K562 (cell line): ENCODE measurements around the gene METTL6. TPM values are rescaled to one million over a fixed set of nuclear protein-coding genes. Genes with fewer than 3 reads are reported as not detected.

ENCODE experiments used
- ATAC-seq: fragments of 200-7000 bp; cut with Tn5 transposase; 3 replicates; pipeline ENCODE4 v1.9.1; 2020; ENCODE audit warnings: moderate library complexity
- BruUV-seq: library from RNA; stranded (reverse); fragments of 400-500 nt; replicated peaks from 2 replicates; lab custom pipeline; 2021; lab: Mats Ljungman, UMichigan
- CTCF ChIA-PET: fragments of 300-600 bp; formaldehyde crosslinking; extraction: SDS; loops from one replicate; lab custom pipeline; 2021; ENCODE audit warnings: low intra/inter-chr PET ratio; lab: Yijun Ruan, JAX
- POLR2A ChIA-PET: fragments of 300-600, 350-650 bp; sonication (Branson Sonifier 250); formaldehyde crosslinking; extraction: SDS; loops from one replicate; lab custom pipeline; 2021; ENCODE audit warnings: antibody characterized with exemption, inconsistent platforms; lab: Yijun Ruan, JAX
- DNase-seq, 4 experiments: peaks; one replicate each; pipeline versions ENCODE4 v3.0.0 to v3.0.0-alpha.2; 2011 to 2018; ENCODE audit warnings: low spot score in 3 of 4, mixed read lengths in 3 of 4; ENCODE audit errors: extremely low read depth in 1 of 4
- FAIRE-seq: peaks from 2 replicates; lab custom pipeline; 2011; peaks lifted over from hg19 to GRCh38; lab: Jason Lieb, UNC
- H2AFZ ChIP-seq: 2 replicates; pipeline ENCODE4 v1.6.0; 2011; ENCODE audit warnings: low read depth, low read length, control low read depth, inconsistent platforms
- H3K27ac ChIP-seq: fragments of 200-600 bp; 3 replicates; pipeline ENCODE4 v1.8.0; 2011; ENCODE audit warnings: low read depth, mild to moderate bottlenecking, control low read depth, inconsistent platforms, low read length, moderate library complexity, mixed read lengths; ENCODE audit errors: extremely low read depth
- H3K27me3 ChIP-seq, 2 experiments: fragments of 300-600 bp in 1 of 2; 2 replicates in 1 of 2; 3 replicates in 1 of 2; pipeline versions ENCODE4 v1.6.0 to v1.8.0; 2011; ENCODE audit warnings: inconsistent platforms in 2 of 2, low read length in 2 of 2, mild to moderate bottlenecking in 1 of 2, mixed read lengths in 1 of 2, moderate library complexity in 1 of 2; ENCODE audit not compliant: control insufficient read depth in 2 of 2, insufficient read depth in 2 of 2
- H3K36me3 ChIP-seq: fragments of 300-600 bp; 3 replicates; pipeline ENCODE4 v1.8.0; 2011; ENCODE audit warnings: mild to moderate bottlenecking, low read length, inconsistent platforms; ENCODE audit not compliant: control insufficient read depth, insufficient read depth
- H3K4me1 ChIP-seq, 2 experiments: fragments of 200-600 bp in 1 of 2; replicated peaks in 1 of 2; 2 replicates in 1 of 2; 3 replicates in 1 of 2; pipeline versions ENCODE4 v1.5.1 to v1.8.0; 2011; ENCODE audit warnings: inconsistent platforms in 2 of 2, low read length in 2 of 2, mild to moderate bottlenecking in 1 of 2, mixed read lengths in 1 of 2, moderate library complexity in 1 of 2; ENCODE audit not compliant: control insufficient read depth in 2 of 2, insufficient read depth in 2 of 2
- H3K4me2 ChIP-seq: 2 replicates; pipeline ENCODE4 v1.6.1; 2011; ENCODE audit warnings: low read length, control low read depth, inconsistent platforms, mixed read lengths; ENCODE audit not compliant: insufficient read depth
- H3K4me3 ChIP-seq: fragments of 200-600 bp; sonication (generic), shearing (Covaris generic); 2 replicates; pipeline ENCODE4 v1.5.1; 2016; ENCODE audit warnings: control low read depth, inconsistent platforms
- H3K79me2 ChIP-seq: fragments of 200-600 bp; 3 replicates; pipeline ENCODE4 v1.8.0; 2011; ENCODE audit warnings: low read length, inconsistent platforms; ENCODE audit not compliant: control insufficient read depth, insufficient read depth
- H3K9ac ChIP-seq, 2 experiments: 2 replicates each; pipeline versions ENCODE4 v1.6.0 to v1.6.1; 2011; ENCODE audit warnings: low read depth in 2 of 2, low read length in 2 of 2, control low read depth in 1 of 2, inconsistent platforms in 1 of 2, mild to moderate bottlenecking in 1 of 2, mixed read lengths in 1 of 2; ENCODE audit not compliant: insufficient read depth in 1 of 2
- H3K9me1 ChIP-seq: one replicate; pipeline ENCODE4 v1.6.0; 2011; ENCODE audit warnings: inconsistent platforms, mild to moderate bottlenecking, low read length, moderate library complexity; ENCODE audit not compliant: control insufficient read depth, insufficient read depth
- H3K9me3 ChIP-seq: replicated peaks from 2 replicates; pipeline ENCODE4 v1.5.1; 2011; ENCODE audit warnings: low read depth, low read length, inconsistent platforms; ENCODE audit not compliant: control insufficient read depth, insufficient read depth
- H4K20me1 ChIP-seq: replicated peaks from 2 replicates; pipeline ENCODE4 v1.6.1; 2011; ENCODE audit warnings: low read length, inconsistent platforms, mixed read lengths; ENCODE audit not compliant: control insufficient read depth, insufficient read depth
- BHLHE40 ChIP-seq: IDR thresholded peaks from 2 replicates; pipeline ENCODE4 v1.6.1; 2011; ENCODE audit warnings: low read length, improper control_type of control experiment
- BRD9 ChIP-seq: fragments of 450-650 bp; IDR thresholded peaks from 2 replicates; pipeline ENCODE4 v1.6.1; 2018; ENCODE audit warnings: low read depth; ENCODE audit not compliant: partially characterized antibody
- DDX20 ChIP-seq: fragments of 450-650 bp; IDR thresholded peaks from 2 replicates; pipeline ENCODE4 v1.6.1; 2016; ENCODE audit warnings: missing genetic modification characterization, low read depth, mild to moderate bottlenecking, missing compliant biosample characterization, moderate library complexity
- E2F4 ChIP-seq: sonication (generic); formaldehyde crosslinking; IDR thresholded peaks from 2 replicates; pipeline ENCODE4 v1.8.0; 2022; ENCODE audit warnings: mild to moderate bottlenecking, low read depth, missing genetic modification reagents
- ESRRA ChIP-seq: fragments of 450-650 bp; IDR thresholded peaks from 2 replicates; pipeline ENCODE4 v1.6.1; 2014; ENCODE audit warnings: low read depth, mild to moderate bottlenecking, moderate library complexity, borderline replicate concordance
- NCOA1 ChIP-seq: fragments of 450-650 bp; IDR thresholded peaks from 2 replicates; pipeline ENCODE4 v1.6.1; 2016; ENCODE audit warnings: low read depth
- RB1 ChIP-seq: fragments of 450-650 bp; IDR thresholded peaks from 2 replicates; pipeline ENCODE4 v1.6.1; 2017; ENCODE audit warnings: low read depth, mild to moderate bottlenecking
- RBM15 ChIP-seq: fragments of 200-400 bp; formaldehyde crosslinking; IDR thresholded peaks from 2 replicates; pipeline ENCODE4 v1.6.1; 2018; ENCODE audit warnings: mild to moderate bottlenecking, low read length, moderate library complexity; ENCODE audit not compliant: insufficient read depth
- SAFB ChIP-seq: fragments of 200-400 bp; formaldehyde crosslinking; IDR thresholded peaks from 2 replicates; pipeline ENCODE4 v1.6.1; 2017; ENCODE audit warnings: low read depth, low read length, borderline replicate concordance
- TAF1 ChIP-seq: IDR thresholded peaks from 2 replicates; pipeline ENCODE4 v1.6.1; 2011; ENCODE audit warnings: mild to moderate bottlenecking, low read length, moderate library complexity; ENCODE audit not compliant: insufficient read depth, control insufficient read depth, severe bottlenecking; ENCODE audit errors: extremely low read depth
- TBL1XR1 ChIP-seq, 2 experiments: IDR thresholded peaks; 2 replicates each; pipeline ENCODE4 v1.6.1; 2012; ENCODE audit warnings: improper control_type of control experiment in 2 of 2, low read length in 2 of 2, mild to moderate bottlenecking in 1 of 2
- ZNF184 ChIP-seq: sonication (generic); formaldehyde crosslinking; IDR thresholded peaks from 2 replicates; pipeline ENCODE4 v1.5.0; 2020; ENCODE audit warnings: missing genetic modification reagents
- ZNF695 ChIP-seq: fragments of 450-650 bp; formaldehyde crosslinking; IDR thresholded peaks from 2 replicates; pipeline ENCODE4 v1.4.0; 2020; ENCODE audit warnings: mild to moderate bottlenecking, moderate library complexity
- ZNF77 ChIP-seq: fragments of 250-450 bp; sonication (Bioruptor Pico); IDR thresholded peaks from 2 replicates; pipeline ENCODE4 v1.5.0; 2020
- WGBS: fragments of 100-300 bp; shearing (Covaris generic); methylation state at CpG from one replicate; pipeline ENCODE4 v1.1.6; 2016; ENCODE audit warnings: low coverage, mixed read lengths; ENCODE audit not compliant: insufficient coverage; ENCODE audit errors: missing lambda C conversion rate; 5-methylcytosine and 5-hydroxymethylcytosine counted together
- in situ Hi-C: fragments of 300-500 bp; cut with MboI; formaldehyde crosslinking; loops from 4 replicates; pipeline ENCODE4 v1.15.0; 2018; ENCODE audit warnings: inconsistent platforms, mixed read lengths
- intact Hi-C: fragments of 100-400 bp; cut with micrococcal nuclease; formaldehyde crosslinking; loops from 2 replicates; pipeline ENCODE4 v1.14.2; 2022
- polyA plus RNA-seq, 8 experiments: library from polyadenylated mRNA; depleted of rRNA in 4 of 8; stranded (reverse) in 5 of 8; unstranded in 3 of 8; fragments of >200 nt; fragmentation: Nextera tagmentation in 2 of 8; fragmentation: Illumina TruSeq in 1 of 8; extraction: Ambion mirVana in 2 of 8; extraction: Trizol in 1 of 8; gene quantifications; 2 replicates each; pipeline versions ENCODE4 v1.2.1 to v1.2.3, GENCODE V29; 2011 to 2014; ENCODE audit warnings: inconsistent platforms in 1 of 8, missing spikeins in 1 of 8
- total RNA-seq, 7 experiments: library from RNA; depleted of rRNA in 6 of 7; stranded (reverse); fragments of >200 nt in 6 of 7; fragmentation: Illumina TruSeq in 2 of 7; extraction: Trizol in 2 of 7; gene quantifications; 2 replicates each; pipeline versions ENCODE4 v1.2.1 to v1.2.3, GENCODE V29; 2011 to 2021; ENCODE audit warnings: low replicate concordance in 1 of 7

The METTL6 gene
- total and polyA plus RNA-seq, 9 of the 15 experiments (the other 6 are each of a cell fraction or from before 2014, with no cell fraction given) = 18.8 to 61.5 (median 33.9) TPM

- POLR2A ChIA-PET = interaction anchor here (0.5 to 1.1 kb wide), 3 partner anchors 25 to 1238 kb away, joined by 3 read pairs; no protein-coding TSS in a partner anchor
- intact Hi-C loops = no loop called here
- in situ Hi-C loops = no loop called here
- no peak for ATAC-seq
- Histone ChIP-seq H3K36me3 (no peaks in the 10 kb centered on the region), H3K4me2 (no peak overlapping the region), H3K27me3 (peaks cover 5 to 31% of the 10 kb centered on the region in 2 experiments; a peak in 4 of 5 replicates), H3K9me1 (no peaks in the 10 kb centered on the region), H3K9me3 (no peaks in the 10 kb centered on the region), H4K20me1 (no peaks in the 10 kb centered on the region; the same call in 1 of the 2 replicates), H2AFZ (no peak overlapping the region), H3K79me2 (no peaks in the 10 kb centered on the region), H3K27ac (no peak overlapping the region), H3K4me3 (no peak overlapping the region), H3K9ac (no peak overlapping the region), H3K4me1 (no peaks in the 10 kb centered on the region)
- 0% methylated on average over 5 of the region's 5 CpGs for WGBS
- DNase-seq = no peak
- no peak for FAIRE-seq
- CTCF ChIA-PET = no interaction called here
- BruUV-seq = no TSS peak
- TF ChIP-seq BRD9 (no peak), ZNF184 (no peak)
Observed at GRCh38 chr3:15475161-15475560, 47.8 kb upstream of the METTL6 start.

- DNase-seq = no peak
Observed at GRCh38 chr3:15471861-15472260, 44.5 kb upstream of the METTL6 start.

More at GRCh38 chr3:15471861-15472260, 44.5 kb upstream of the METTL6 start:
- Histone ChIP-seq H3K9me1 (no peaks in the 10 kb centered on the region), H4K20me1 (no peaks in the 10 kb centered on the region), H3K4me2 (no peak overlapping the region), H3K9ac (no peak overlapping the region), H3K9me3 (no peaks in the 10 kb centered on the region), H3K27me3 (peaks cover 5 to 24% of the 10 kb centered on the region in 2 experiments; a peak in 4 of 5 replicates), H3K36me3 (no peaks in the 10 kb centered on the region), H3K4me1 (peaks cover 0 to 7% of the 10 kb centered on the region in 2 experiments; a peak in 2 of 5 replicates), H2AFZ (no peak overlapping the region), H3K79me2 (no peaks in the 10 kb centered on the region), H3K27ac (no peak overlapping the region), H3K4me3 (no peak overlapping the region)
- ATAC-seq = no peak
- TF ChIP-seq TAF1 (no peak), DDX20 (tag) (no peak), E2F4 (no peak), RB1 (no peak), TBL1XR1 (IDR thresholded peaks at IDR 0.05; ENCODE audit: low read length in 2 of 2) (no peak), BHLHE40 (no peak), NCOA1 (no peak), ZNF77 (no peak), ESRRA (no peak), SAFB (no peak), ZNF695 (no peak), RBM15 (no peak)
- intact Hi-C loops = no loop called here
- CTCF ChIA-PET = no interaction called here
- in situ Hi-C loops = no loop called here
- FAIRE-seq = no peak
- 2% methylated on average over 3 of the region's 3 CpGs for WGBS
- POLR2A ChIA-PET = no interaction called here
- BruUV-seq = no TSS peak
